Tibial nerve (tissue), 4 donors: ENCODE data around the gene PEX11G. TPM values are rescaled to one million over a fixed set of nuclear protein-coding genes. Genes with fewer than 3 reads are reported as not detected.
A peak's percentile ranks its signal among the peaks of the same experiment; 100 is the strongest.

Experiments used
- DNase-seq, 2 donors: peaks; one replicate each; pipeline ENCODE4 v3.0.0-alpha.2; 2019; ENCODE audit warnings: low spot score in 2 of 2
- H3K27ac ChIP-seq, 4 donors: fragments of 200-600 bp; sonication (generic) in 3 of 4; one replicate each; pipeline ENCODE4 v1.5.1; 2017 to 2019; ENCODE audit warnings: mild to moderate bottlenecking in 1 of 4
- H3K27me3 ChIP-seq, 2 donors: fragments of 200-600 bp; sonication (generic) in 1 of 2; one replicate each; pipeline versions ENCODE4 v1.5.1 to v1.6.0; 2017 to 2019
- H3K36me3 ChIP-seq, 3 donors: fragments of 200-600 bp; sonication (generic); one replicate each; pipeline ENCODE4 v1.5.1; 2018 to 2019
- H3K4me1 ChIP-seq, 4 donors: fragments of 200-600 bp; sonication (generic) in 3 of 4; one replicate each; pipeline ENCODE4 v1.5.1; 2017 to 2019
- H3K4me3 ChIP-seq, 4 donors: fragments of 200-600 bp; sonication (generic) in 3 of 4; one replicate each; pipeline ENCODE4 v1.5.1; 2017 to 2019; ENCODE audit warnings: mild to moderate bottlenecking in 1 of 4, moderate library complexity in 1 of 4
- H3K9me3 ChIP-seq, 4 donors: fragments of 200-600 bp; sonication (generic) in 3 of 4; one replicate each; pipeline ENCODE4 v1.5.1; 2017 to 2019
- EP300 ChIP-seq, 2 donors: sonication (generic); formaldehyde crosslinking; IDR thresholded peaks; one replicate each; pipeline ENCODE4 v1.6.1; 2017; ENCODE audit warnings: antibody characterized with exemption in 2 of 2, mild to moderate bottlenecking in 1 of 2
- POLR2A ChIP-seq, 2 donors: fragments of 450-650 bp; IDR thresholded peaks; one replicate each; pipeline ENCODE4 v1.6.1; 2017; ENCODE audit warnings: antibody characterized with exemption in 2 of 2, mild to moderate bottlenecking in 2 of 2, moderate library complexity in 2 of 2
- WGBS, 2 donors: methylation state at CpG; one replicate each; pipeline ENCODE4 v1.1.5; 2018; 5-methylcytosine and 5-hydroxymethylcytosine counted together
- total RNA-seq, 4 donors: library from RNA; depleted of rRNA; stranded (reverse); fragments of >200 nt; gene quantifications; one replicate each; pipeline ENCODE4 v1.1.0, GENCODE V29; 2016
- TF ChIP-seq, protein P1 (sequence below), 5 experiments: fragments of 200-600 bp in 3 of 5; fragments of 450-650 bp in 2 of 5; sonication (generic) in 3 of 5; IDR thresholded peaks; one replicate each; pipeline ENCODE4 v1.5.1; 2016 to 2019; ENCODE audit warnings: antibody characterized with exemption in 5 of 5, mild to moderate bottlenecking in 3 of 5, moderate library complexity in 2 of 5

PEX11G gene
- total RNA-seq, 4 donors from 2014 or later, result 4.4 to 9.2 (median 7.8) TPM

DNA sequence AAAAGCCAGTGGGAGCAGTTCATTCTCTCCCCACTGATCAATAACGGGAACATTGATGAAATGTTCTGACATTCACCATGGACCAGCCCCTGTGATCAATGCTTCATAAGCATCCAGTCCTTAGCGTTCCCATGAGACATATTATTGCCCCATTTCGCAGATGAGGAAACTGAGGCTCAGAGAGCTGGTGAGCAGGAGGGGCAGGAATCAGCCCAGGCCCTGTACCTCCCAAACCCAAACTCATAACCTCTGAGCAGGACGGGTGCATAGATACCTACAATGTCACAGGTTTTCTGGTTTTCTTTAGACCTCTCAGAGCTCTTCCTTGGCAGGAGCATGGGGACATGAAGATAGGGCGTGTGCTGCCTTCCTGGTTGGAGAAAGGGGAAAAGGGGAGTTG is 35.7 kb upstream of the PEX11G start:
- Histone ChIP-seq H3K27ac (no peak overlapping the region), H3K27me3 (no peaks in the 10 kb centered on the region), H3K4me1 (peaks cover 0 to 27% (median 18%) of the 10 kb centered on the region in 4 donors), H3K4me3 (no peak overlapping the region), H3K9me3 (no peaks in the 10 kb centered on the region), H3K36me3 (peaks cover 0 to 72% (median 0%) of the 10 kb centered on the region in 3 donors)
- no peak for DNase-seq
- TF ChIP-seq, protein P1, sequence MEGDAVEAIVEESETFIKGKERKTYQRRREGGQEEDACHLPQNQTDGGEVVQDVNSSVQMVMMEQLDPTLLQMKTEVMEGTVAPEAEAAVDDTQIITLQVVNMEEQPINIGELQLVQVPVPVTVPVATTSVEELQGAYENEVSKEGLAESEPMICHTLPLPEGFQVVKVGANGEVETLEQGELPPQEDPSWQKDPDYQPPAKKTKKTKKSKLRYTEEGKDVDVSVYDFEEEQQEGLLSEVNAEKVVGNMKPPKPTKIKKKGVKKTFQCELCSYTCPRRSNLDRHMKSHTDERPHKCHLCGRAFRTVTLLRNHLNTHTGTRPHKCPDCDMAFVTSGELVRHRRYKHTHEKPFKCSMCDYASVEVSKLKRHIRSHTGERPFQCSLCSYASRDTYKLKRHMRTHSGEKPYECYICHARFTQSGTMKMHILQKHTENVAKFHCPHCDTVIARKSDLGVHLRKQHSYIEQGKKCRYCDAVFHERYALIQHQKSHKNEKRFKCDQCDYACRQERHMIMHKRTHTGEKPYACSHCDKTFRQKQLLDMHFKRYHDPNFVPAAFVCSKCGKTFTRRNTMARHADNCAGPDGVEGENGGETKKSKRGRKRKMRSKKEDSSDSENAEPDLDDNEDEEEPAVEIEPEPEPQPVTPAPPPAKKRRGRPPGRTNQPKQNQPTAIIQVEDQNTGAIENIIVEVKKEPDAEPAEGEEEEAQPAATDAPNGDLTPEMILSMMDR (IDR thresholded peaks at IDR 0.05), result no peak
- TF ChIP-seq EP300 (IDR thresholded peaks at IDR 0.05) (no peak), POLR2A (IDR thresholded peaks at IDR 0.05) (no peak)
- 88 to 92% methylated on average over 5 of the region's 5 CpGs for whole genome bisulfite sequencing, 2 donors

DNA sequence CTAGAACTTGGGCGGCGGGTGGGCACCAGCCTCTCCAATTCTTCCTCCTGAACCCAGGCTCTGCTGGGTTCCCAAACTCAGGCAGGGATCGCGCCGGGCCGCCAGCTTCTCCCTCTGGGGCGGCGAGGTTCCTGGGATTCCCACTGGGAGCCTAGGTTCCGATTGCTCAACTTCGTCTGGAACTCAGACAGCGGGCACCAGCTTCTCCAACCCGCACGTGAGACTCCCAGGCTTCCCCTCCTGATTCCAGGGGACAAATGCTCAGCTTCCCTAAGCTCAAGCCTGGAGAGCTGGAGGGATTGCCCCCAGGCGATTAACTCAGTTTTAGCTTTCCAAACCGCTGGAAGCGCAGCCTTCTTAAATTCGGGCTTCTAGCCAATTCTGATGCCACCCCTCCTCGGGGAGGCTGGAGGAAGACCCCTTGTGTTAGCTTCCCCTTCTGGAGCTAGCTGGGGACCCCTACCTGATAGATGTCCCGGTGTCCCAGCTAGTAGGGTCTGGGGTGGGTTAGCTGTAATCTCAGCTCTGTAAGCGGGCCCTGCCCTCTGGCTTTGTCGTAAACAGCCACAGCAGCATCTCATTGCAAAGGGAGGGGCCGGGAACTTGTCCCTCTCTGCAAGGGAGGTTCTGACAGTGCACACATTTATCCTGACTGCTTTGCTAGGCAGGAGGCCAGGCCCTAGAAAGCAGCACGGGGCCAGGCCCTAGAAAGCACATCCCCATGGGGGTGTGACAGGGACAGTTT is 34.3 kb upstream of the PEX11G start:
- WGBS, 2 donors, result 5 to 9% methylated on average over 23 of the region's 23 CpGs
- no peak for DNase-seq
- H3K27ac ChIP-seq, result peak overlapping the region in 2 of 4 donors; percentile 68 to 81

DNA sequence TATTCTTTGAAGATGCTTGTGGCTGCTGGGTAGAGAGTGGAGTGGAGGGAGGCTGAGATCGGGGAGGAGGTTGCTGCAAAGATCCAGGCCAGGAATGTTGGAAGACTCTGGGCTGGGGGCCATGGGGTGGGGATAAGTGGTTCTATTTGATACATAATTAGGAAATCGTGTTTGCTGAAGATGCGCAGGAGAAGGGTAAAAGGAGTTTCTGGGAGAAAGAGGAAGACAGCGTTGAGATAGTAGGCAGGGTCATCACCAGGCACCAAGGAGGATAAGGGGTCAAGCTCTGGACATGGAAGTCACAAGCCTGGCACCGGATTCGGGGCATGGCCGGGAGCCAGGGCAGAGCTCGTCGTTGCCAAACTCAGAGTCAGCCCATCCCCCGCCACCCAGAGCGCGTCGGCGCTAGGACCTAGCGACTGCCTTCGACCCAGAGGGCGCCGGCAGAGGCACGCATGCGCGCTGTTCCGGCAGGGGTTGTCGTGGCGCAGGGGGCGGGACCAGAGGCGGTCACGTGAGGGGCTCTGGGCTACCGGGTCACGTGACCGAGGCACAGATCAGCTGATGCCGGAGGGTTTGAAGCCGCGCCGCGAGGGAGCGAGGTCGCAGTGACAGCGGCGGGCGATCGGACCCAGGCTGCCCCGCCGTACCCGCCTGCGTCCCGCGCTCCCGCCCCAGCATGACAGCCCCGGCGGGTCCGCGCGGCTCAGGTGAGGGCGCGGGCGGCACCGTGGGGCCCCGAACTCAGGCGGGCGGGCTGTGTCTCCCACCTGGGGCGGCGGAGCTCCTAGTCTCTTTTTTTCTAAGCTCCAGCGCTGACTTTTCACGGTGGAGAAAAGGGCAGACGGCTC is 33.5 kb upstream of the PEX11G start, which contains the start of gene MCOLN1:
TSS of gene MCOLN1 (plus strand) at position 553 of the 851 bp plus-strand sequence. CDS start at position 680, 127 bp downstream.
- peaks cover 0 to 36% (median 21%) of the 10 kb centered on the region in 4 donors for H3K4me1 ChIP-seq
- WGBS, 2 donors, result 0 to 1% methylated on average over 21 to 49 of the region's 65 CpGs
- H3K27ac ChIP-seq, result peak within 1 kb of the TSS; percentile 4 to 81 (median 71)
- H3K4me3 ChIP-seq, result peak within 1 kb of the TSS; percentile 75 to 95 (median 86)
- peaks cover 0 to 61% (median 0%) of the 10 kb centered on the region in 3 donors for H3K36me3 ChIP-seq
- peak; percentile 100 for DNase-seq
- no peaks in the 10 kb centered on the region for H3K9me3 ChIP-seq
- no peaks in the 10 kb centered on the region for H3K27me3 ChIP-seq
- TF ChIP-seq POLR2A (IDR thresholded peaks at IDR 0.05) (peak; percentile 46 to 63), EP300 (IDR thresholded peaks at IDR 0.05) (peak; percentile 98 to 99)
- TF ChIP-seq, protein P1 (IDR thresholded peaks at IDR 0.05), result peak in 2 of 5 experiments; percentile 36 to 76

More for the DNA sequence above, 34.3 kb upstream of the PEX11G start:
- H3K9me3 ChIP-seq, result no peaks in the 10 kb centered on the region
- no peaks in the 10 kb centered on the region for H3K27me3 ChIP-seq
- H3K4me1 ChIP-seq, result peaks cover 0 to 28% (median 18%) of the 10 kb centered on the region in 4 donors
- peaks cover 0 to 69% (median 0%) of the 10 kb centered on the region in 3 donors for H3K36me3 ChIP-seq
- TF ChIP-seq, protein P1 (IDR thresholded peaks at IDR 0.05), result no peak
- TF ChIP-seq POLR2A (IDR thresholded peaks at IDR 0.05), result no peak
- TF ChIP-seq EP300 (IDR thresholded peaks at IDR 0.05), result no peak
- H3K4me3 ChIP-seq, result peak overlapping the region; percentile 75 to 95 (median 86)

DNA sequence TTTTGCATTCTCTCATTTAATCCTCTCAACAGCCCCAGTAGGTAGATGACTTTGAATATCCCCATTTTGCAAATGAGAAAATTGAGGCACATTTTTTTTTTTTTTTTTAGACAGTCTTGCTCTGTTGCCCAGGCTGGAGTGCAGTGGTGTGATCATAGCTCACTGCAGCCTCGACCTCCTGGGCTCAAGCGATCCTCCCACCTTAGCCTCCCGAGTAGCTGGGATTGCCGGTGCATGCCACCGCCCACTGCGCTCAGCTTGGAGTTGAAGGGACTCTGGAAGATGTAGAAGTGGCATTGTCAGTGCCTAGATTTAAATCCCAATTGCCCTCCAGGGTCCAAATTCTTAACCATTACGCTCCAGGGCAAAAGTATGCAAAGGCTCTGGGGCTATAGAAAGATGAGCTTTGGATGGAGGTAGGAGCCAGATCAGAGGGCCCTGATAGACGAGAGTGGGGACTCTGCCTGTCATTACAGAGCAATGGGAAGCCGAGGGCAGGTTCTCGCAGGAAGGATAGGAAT is 32.8 kb upstream of the PEX11G start:
- H3K27me3 ChIP-seq, result no peaks in the 10 kb centered on the region
- no peak for DNase-seq
- H3K4me3 ChIP-seq, result peak overlapping the region in 3 of 4 donors; percentile 20 to 95 (median 93)
- H3K27ac ChIP-seq, result peak overlapping the region; percentile 4 to 81 (median 62)
- H3K4me1 ChIP-seq, result peaks cover 0 to 43% (median 28%) of the 10 kb centered on the region in 4 donors
- no peaks in the 10 kb centered on the region for H3K9me3 ChIP-seq
- TF ChIP-seq EP300 (IDR thresholded peaks at IDR 0.05), result no peak
- TF ChIP-seq, protein P1 (IDR thresholded peaks at IDR 0.05), result no peak
- no peak for TF ChIP-seq POLR2A (IDR thresholded peaks at IDR 0.05)
- peaks cover 0 to 54% (median 0%) of the 10 kb centered on the region in 3 donors for H3K36me3 ChIP-seq
- WGBS, 2 donors, result 35 to 40% methylated on average over 10 of the region's 10 CpGs
